ENCODE results near the gene SLC45A1. TPM values are rescaled to one million over a fixed set of nuclear protein-coding genes. Genes with fewer than 3 reads are reported as not detected.
A peak's percentile ranks its signal among the peaks of the same experiment; 100 is the strongest.

The SLC45A1 gene
- total RNA-seq, 4 donors from 2014 or later, result 0.13 to 3.4 (median 1.4) TPM

GRCh38 chr1:8339203-8339600 is 21.3 kb downstream of the SLC45A1 start:
- intact Hi-C loops (cut with DNase I; ENCODE audit: low total_unique reads), result no loop called here
- H3K4me3 ChIP-seq (ENCODE audit: low read depth, poor library complexity, severe bottlenecking), result no peak overlapping the region
- TF ChIP-seq CTCF (IDR thresholded peaks at IDR 0.05), result no peak
- no peak for TF ChIP-seq POLR2A (IDR thresholded peaks at IDR 0.05)
- 91 to 93% methylated on average over 12 to 13 of the region's 13 CpGs for WGBS, 2 donors
- no peak for DNase-seq (ENCODE audit: low spot score in 2 of 2)

GRCh38 chr1:8340448-8340847 is 22.5 kb downstream of the SLC45A1 start:
- intact Hi-C loops (cut with DNase I; ENCODE audit: low total_unique reads), result no loop called here
- H3K4me3 ChIP-seq (ENCODE audit: low read depth, poor library complexity, severe bottlenecking), result no peak overlapping the region
- no peak for DNase-seq (ENCODE audit: low spot score in 2 of 2)
- TF ChIP-seq POLR2A (IDR thresholded peaks at IDR 0.05), result no peak
- no peak for TF ChIP-seq CTCF (IDR thresholded peaks at IDR 0.05)
- WGBS, 2 donors, result 77 to 81% methylated on average over 6 of the region's 6 CpGs

- 80 to 84% methylated on average over 10 of the region's 10 CpGs for WGBS, 2 donors
These were observed 24.4 kb downstream of the SLC45A1 start for GRCh38 chr1:8342325-8342724.

GRCh38 chr1:8343044-8343443 is 25.1 kb downstream of the SLC45A1 start:
- no peak overlapping the region for H3K4me3 ChIP-seq (ENCODE audit: low read depth, poor library complexity, severe bottlenecking)
- intact Hi-C loops (cut with DNase I; ENCODE audit: low total_unique reads), result no loop called here
- no peak for TF ChIP-seq CTCF (IDR thresholded peaks at IDR 0.05)
- TF ChIP-seq POLR2A (IDR thresholded peaks at IDR 0.05), result no peak
- WGBS, 2 donors, result 66 to 81% methylated on average over 8 to 11 of the region's 11 CpGs
- DNase-seq (ENCODE audit: low spot score in 2 of 2), result peak in 1 of 2 donors; percentile 79

More at GRCh38 chr1:8342325-8342724, 24.4 kb downstream of the SLC45A1 start:
- intact Hi-C loops (cut with DNase I; ENCODE audit: low total_unique reads), result no loop called here
- TF ChIP-seq CTCF (IDR thresholded peaks at IDR 0.05) (no peak), POLR2A (IDR thresholded peaks at IDR 0.05) (no peak)
- no peak overlapping the region for H3K4me3 ChIP-seq (ENCODE audit: low read depth, poor library complexity, severe bottlenecking)
- DNase-seq (ENCODE audit: low spot score in 2 of 2), result peak in 1 of 2 donors; percentile 84

GRCh38 chr1:8343464-8344001 is 25.6 kb downstream of the SLC45A1 start:
- DNase-seq (ENCODE audit: low spot score in 2 of 2), result peak; percentile 65 to 94
- TF ChIP-seq POLR2A (IDR thresholded peaks at IDR 0.05) (no peak), CTCF (IDR thresholded peaks at IDR 0.05) (no peak)

More at GRCh38 chr1:8343464-8344001, 25.6 kb downstream of the SLC45A1 start:
- H3K4me3 ChIP-seq (ENCODE audit: low read depth, poor library complexity, severe bottlenecking), result no peak overlapping the region
- WGBS, 2 donors, result 55 to 66% methylated on average over 28 to 29 of the region's 32 CpGs
- intact Hi-C loops (cut with DNase I; ENCODE audit: low total_unique reads), result no loop called here

Measured in lower leg skin (tissue), 4 donors.